Stomach (tissue), 4 donors: ENCODE results near the gene ZMYND8.

Source experiments
- EP300 ChIP-seq: sonication (generic); formaldehyde crosslinking; IDR thresholded peaks from one replicate; pipeline ENCODE4 v1.6.1; 2017; ENCODE audit warnings: antibody characterized with exemption
- POLR2A ChIP-seq, 4 donors: fragments of 450-650 bp; IDR thresholded peaks; one replicate each; pipeline ENCODE4 v1.6.1; 2016; ENCODE audit warnings: antibody characterized with exemption in 4 of 4, control low read depth in 2 of 4, mild to moderate bottlenecking in 1 of 4, moderate library complexity in 1 of 4
- POLR2AphosphoS5 ChIP-seq, 3 donors: sonication (generic); formaldehyde crosslinking; IDR thresholded peaks; one replicate each; pipeline ENCODE4 v1.6.1; 2016; ENCODE audit warnings: antibody characterized with exemption in 3 of 3
- TF ChIP-seq, protein P1 (sequence below), 7 experiments: fragments of 450-650 bp in 4 of 7; fragments of 200-600 bp in 3 of 7; sonication (generic) in 3 of 7; IDR thresholded peaks; one replicate each; pipeline ENCODE4 v1.5.1; 2016 to 2019; ENCODE audit warnings: antibody characterized with exemption in 7 of 7, control low read depth in 2 of 7, mild to moderate bottlenecking in 1 of 7

DNA sequence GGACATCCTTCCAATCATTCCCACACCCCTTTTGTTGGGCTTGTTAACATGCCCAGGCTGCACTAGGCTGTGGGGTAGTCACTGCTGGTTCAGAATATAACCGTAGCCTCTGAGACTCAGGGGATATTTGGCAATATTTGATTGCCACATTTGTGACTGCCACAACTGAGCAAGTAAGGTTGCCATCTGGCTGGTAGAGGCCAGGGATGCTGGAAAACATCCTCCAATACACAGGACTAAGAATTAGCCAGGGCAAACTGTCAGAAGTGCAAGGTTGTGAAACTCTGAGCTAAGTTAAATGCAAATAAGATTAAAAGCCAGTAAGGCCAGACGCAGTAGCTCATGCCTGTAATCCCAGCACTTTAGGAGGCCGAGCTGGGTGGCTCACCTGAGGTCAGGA lies 112.0 kb downstream of the ZMYND8 start:
- TF ChIP-seq, protein P1, sequence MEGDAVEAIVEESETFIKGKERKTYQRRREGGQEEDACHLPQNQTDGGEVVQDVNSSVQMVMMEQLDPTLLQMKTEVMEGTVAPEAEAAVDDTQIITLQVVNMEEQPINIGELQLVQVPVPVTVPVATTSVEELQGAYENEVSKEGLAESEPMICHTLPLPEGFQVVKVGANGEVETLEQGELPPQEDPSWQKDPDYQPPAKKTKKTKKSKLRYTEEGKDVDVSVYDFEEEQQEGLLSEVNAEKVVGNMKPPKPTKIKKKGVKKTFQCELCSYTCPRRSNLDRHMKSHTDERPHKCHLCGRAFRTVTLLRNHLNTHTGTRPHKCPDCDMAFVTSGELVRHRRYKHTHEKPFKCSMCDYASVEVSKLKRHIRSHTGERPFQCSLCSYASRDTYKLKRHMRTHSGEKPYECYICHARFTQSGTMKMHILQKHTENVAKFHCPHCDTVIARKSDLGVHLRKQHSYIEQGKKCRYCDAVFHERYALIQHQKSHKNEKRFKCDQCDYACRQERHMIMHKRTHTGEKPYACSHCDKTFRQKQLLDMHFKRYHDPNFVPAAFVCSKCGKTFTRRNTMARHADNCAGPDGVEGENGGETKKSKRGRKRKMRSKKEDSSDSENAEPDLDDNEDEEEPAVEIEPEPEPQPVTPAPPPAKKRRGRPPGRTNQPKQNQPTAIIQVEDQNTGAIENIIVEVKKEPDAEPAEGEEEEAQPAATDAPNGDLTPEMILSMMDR (IDR thresholded peaks at IDR 0.05) = no peak
- TF ChIP-seq POLR2AphosphoS5 (IDR thresholded peaks at IDR 0.05) (no peak), POLR2A (IDR thresholded peaks at IDR 0.05) (no peak), EP300 (no peak)
